Kidney epithelial cell (primary cell): ENCODE results near the gene ZBTB25. TPM values are rescaled to one million over a fixed set of nuclear protein-coding genes. Genes with fewer than 3 reads are reported as not detected.

Experiments
- DNase-seq: peaks from one replicate; pipeline ENCODE4 v3.0.0-alpha.2; 2010; ENCODE audit warnings: low read depth
- H3K27me3 ChIP-seq: 2 replicates; pipeline ENCODE4 v1.6.0; 2011; ENCODE audit warnings: low read length; ENCODE audit not compliant: control insufficient read depth, insufficient read depth
- H3K36me3 ChIP-seq: 2 replicates; pipeline ENCODE4 v1.5.1; 2011; ENCODE audit warnings: low read length; ENCODE audit not compliant: control insufficient read depth, insufficient read depth
- H3K4me3 ChIP-seq: 2 replicates; pipeline ENCODE4 v1.5.1; 2011; ENCODE audit warnings: low read depth, mild to moderate bottlenecking, control low read depth, low read length
- total RNA-seq: library from RNA; depleted of rRNA; stranded (reverse); fragments of >200 nt; gene quantifications from 2 replicates; pipeline ENCODE4 v1.2.3, GENCODE V29; 2015
- TF ChIP-seq, protein P1 (sequence below): IDR thresholded peaks from 2 replicates; pipeline ENCODE4 v1.5.1; 2011; ENCODE audit warnings: mild to moderate bottlenecking, moderate library complexity, low read length, control low read depth, inconsistent platforms; ENCODE audit not compliant: insufficient read depth, poor library complexity, severe bottlenecking

ZBTB25 gene
- total RNA-seq, 1 donor from 2014 or later = 7.4 TPM

DNA sequence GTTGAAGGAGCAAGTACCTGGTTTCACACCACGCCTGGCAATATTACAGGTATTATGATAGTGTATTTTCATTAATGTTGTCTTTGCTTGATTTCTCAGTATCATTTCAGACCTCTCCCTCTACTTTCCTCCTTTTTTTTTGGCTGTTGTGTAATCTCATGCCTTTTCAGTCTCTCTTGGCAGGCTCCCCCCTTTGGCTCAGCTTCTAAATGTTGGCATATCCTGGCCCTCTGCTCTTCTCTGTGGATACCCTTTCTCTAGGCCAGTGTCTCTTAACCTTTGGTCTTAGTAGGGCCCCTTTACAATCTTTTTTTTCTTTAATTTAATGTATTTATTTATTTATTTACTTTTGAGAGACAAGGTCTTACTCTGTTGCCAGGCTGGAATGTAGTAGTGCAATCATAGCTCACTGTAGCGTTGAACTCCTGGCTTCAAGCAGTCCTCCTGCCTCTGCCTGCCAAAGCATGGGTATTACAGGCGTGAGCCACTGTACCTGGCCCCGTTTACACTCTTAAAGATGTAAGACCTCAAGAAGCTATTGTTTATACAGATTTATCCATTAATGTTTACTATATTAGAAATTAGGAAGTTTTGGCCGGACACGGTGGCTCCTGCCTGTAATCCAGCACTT, 102.7 kb downstream of the ZBTB25 start:
- Histone ChIP-seq H3K4me3 (no peak overlapping the region), H3K36me3 (no peaks in the 10 kb centered on the region), H3K27me3 (no peaks in the 10 kb centered on the region)
- no peak for DNase-seq
- TF ChIP-seq, protein P1, sequence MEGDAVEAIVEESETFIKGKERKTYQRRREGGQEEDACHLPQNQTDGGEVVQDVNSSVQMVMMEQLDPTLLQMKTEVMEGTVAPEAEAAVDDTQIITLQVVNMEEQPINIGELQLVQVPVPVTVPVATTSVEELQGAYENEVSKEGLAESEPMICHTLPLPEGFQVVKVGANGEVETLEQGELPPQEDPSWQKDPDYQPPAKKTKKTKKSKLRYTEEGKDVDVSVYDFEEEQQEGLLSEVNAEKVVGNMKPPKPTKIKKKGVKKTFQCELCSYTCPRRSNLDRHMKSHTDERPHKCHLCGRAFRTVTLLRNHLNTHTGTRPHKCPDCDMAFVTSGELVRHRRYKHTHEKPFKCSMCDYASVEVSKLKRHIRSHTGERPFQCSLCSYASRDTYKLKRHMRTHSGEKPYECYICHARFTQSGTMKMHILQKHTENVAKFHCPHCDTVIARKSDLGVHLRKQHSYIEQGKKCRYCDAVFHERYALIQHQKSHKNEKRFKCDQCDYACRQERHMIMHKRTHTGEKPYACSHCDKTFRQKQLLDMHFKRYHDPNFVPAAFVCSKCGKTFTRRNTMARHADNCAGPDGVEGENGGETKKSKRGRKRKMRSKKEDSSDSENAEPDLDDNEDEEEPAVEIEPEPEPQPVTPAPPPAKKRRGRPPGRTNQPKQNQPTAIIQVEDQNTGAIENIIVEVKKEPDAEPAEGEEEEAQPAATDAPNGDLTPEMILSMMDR = no peak

Other genes starting within 250 kb of the ZBTB25 start
- gene ESR2, start 209.5 kb downstream of the ZBTB25 start, total RNA-seq = 0.14 and 0.17 TPM in 2 replicates
- gene MTHFD1, start 115.5 kb downstream of the ZBTB25 start, total RNA-seq = 44.2 and 44.4 TPM in 2 replicates
- gene AKAP5, start 38.3 kb downstream of the ZBTB25 start, total RNA-seq = 1.2 and 1.5 TPM in 2 replicates
- gene ZBTB1, start 932 bp upstream of the ZBTB25 start, total RNA-seq = 44.1 and 46.3 TPM in 2 replicates
- 12.0 and 14.2 TPM in 2 replicates for gene HSPA2, start 36.9 kb upstream of the ZBTB25 start, total RNA-seq
- 0.75 and 1.2 TPM in 2 replicates for gene PPP1R36, start 46.1 kb upstream of the ZBTB25 start, total RNA-seq
- 109 and 136 TPM in 2 replicates for gene PLEKHG3, start 200.6 kb upstream of the ZBTB25 start, total RNA-seq